ENCODE measurements around the gene TBC1D2. TPM values are rescaled to one million over a fixed set of nuclear protein-coding genes. Genes with fewer than 3 reads are reported as not detected.

Gene TBC1D2
- total and polyA plus RNA-seq, 2 donors (not counting 1 experiment from before 2014, with no cell fraction given) = 7.5 to 24.9 TPM

DNA sequence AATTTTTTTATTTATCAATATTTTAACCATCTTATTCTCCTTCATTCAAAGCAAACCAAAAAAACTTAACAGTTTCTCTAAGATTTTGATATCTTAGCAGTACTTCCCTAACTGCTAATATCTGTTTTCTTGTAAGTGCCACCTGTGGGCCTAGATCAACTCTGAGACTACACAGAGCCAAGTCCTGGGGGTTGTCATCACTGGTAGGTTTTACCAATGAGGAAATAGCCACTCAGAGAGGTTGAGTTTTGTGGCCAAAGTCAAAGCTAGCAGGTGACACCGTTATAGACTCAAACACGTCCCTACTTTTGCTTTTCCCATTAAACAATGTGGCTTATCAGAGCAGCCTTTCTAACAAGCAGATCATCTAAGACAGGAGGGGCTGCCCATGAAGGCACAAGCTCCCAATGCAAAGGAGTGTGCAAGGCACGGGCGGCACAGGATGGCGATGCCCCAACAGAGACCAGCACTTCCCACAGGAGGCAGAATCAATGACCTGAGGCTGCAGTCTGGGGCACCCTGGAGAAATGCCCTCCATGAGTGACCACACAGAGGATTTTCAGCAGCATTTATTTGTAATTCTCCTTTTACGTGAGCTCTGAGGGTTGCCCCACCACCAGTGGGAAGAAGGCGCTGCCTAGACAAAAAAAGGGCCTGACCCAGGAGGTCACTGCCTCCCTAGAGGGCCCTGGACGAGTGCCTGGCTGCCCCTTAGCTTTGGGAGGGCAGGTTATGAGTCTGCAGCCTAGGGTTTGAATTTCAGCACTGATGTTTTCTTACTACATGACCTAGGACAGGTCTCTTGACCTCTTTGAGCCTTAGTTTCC, 7.4 kb downstream of the TBC1D2 start:
- Histone ChIP-seq H2AFZ (ENCODE audit: low read length) (no peak overlapping the region), H3K4me1 (ENCODE audit: control insufficient read depth, extremely low read depth, insufficient read depth, low read length) (peaks cover 20% of the 10 kb centered on the region), H3K9me3 (ENCODE audit: control insufficient read depth, insufficient read depth, low read depth, low read length) (no peaks in the 10 kb centered on the region), H3K36me3 (ENCODE audit: control insufficient read depth, insufficient read depth, low read length) (peaks cover 2% of the 10 kb centered on the region), H3K27me3 (ENCODE audit: control insufficient read depth, insufficient read depth, low read length) (no peaks in the 10 kb centered on the region), H3K79me2 (ENCODE audit: control insufficient read depth, insufficient read depth, low read length) (peaks cover 14% of the 10 kb centered on the region), H4K20me1 (ENCODE audit: control insufficient read depth, extremely low read depth, insufficient read depth, low read length) (no peaks in the 10 kb centered on the region), H3K4me3 (replicated peaks in 1 of 4; ENCODE audit: control extremely low read depth in 1 of 4, insufficient read depth in 1 of 4, low read depth in 3 of 4, low read length in 4 of 4) (no peak overlapping the region), H3K4me2 (ENCODE audit: extremely low read depth, insufficient read depth, low read length) (no peak overlapping the region), H3K9ac (ENCODE audit: insufficient read depth, low read length) (no peak overlapping the region), H3K27ac (ENCODE audit: insufficient read depth, low read length) (peak overlapping the region; percentile 61)
- TF ChIP-seq EZH2 (IDR thresholded peaks at IDR 0.05; ENCODE audit: low read length, missing control alignments) = no peak
- TF ChIP-seq CTCF (conservative IDR thresholded peaks at IDR 0.05 in 1 of 2, IDR thresholded peaks at IDR 0.05 in 1 of 2; ENCODE audit: low read depth in 1 of 2, low read length in 2 of 2) = no peak
- no peak for DNase-seq (ENCODE audit: low read depth in 2 of 2)

- Histone ChIP-seq H3K36me3 (ENCODE audit: control insufficient read depth, insufficient read depth, low read length) (peaks cover 1% of the 10 kb centered on the region), H3K4me1 (ENCODE audit: control insufficient read depth, extremely low read depth, insufficient read depth, low read length) (no peaks in the 10 kb centered on the region), H3K9ac (ENCODE audit: insufficient read depth, low read length) (no peak overlapping the region), H2AFZ (ENCODE audit: low read length) (no peak overlapping the region), H3K79me2 (ENCODE audit: control insufficient read depth, insufficient read depth, low read length) (no peaks in the 10 kb centered on the region), H3K4me3 (replicated peaks in 1 of 4; ENCODE audit: control extremely low read depth in 1 of 4, insufficient read depth in 1 of 4, low read depth in 3 of 4, low read length in 4 of 4) (no peak overlapping the region), H3K27me3 (ENCODE audit: control insufficient read depth, insufficient read depth, low read length) (no peaks in the 10 kb centered on the region), H3K9me3 (ENCODE audit: control insufficient read depth, insufficient read depth, low read depth, low read length) (no peaks in the 10 kb centered on the region), H3K27ac (ENCODE audit: insufficient read depth, low read length) (no peak overlapping the region), H3K4me2 (ENCODE audit: extremely low read depth, insufficient read depth, low read length) (no peak overlapping the region), H4K20me1 (ENCODE audit: control insufficient read depth, extremely low read depth, insufficient read depth, low read length) (no peaks in the 10 kb centered on the region)
- DNase-seq (ENCODE audit: low read depth in 2 of 2) = no peak
- TF ChIP-seq CTCF (conservative IDR thresholded peaks at IDR 0.05 in 1 of 2, IDR thresholded peaks at IDR 0.05 in 1 of 2; ENCODE audit: low read depth in 1 of 2, low read length in 2 of 2) = no peak
- no peak for TF ChIP-seq EZH2 (IDR thresholded peaks at IDR 0.05; ENCODE audit: low read length, missing control alignments)
Measured at GRCh38 chr9:98242426-98242825, 13.0 kb downstream of the TBC1D2 start.

- no peak overlapping the region for H3K4me2 ChIP-seq (ENCODE audit: extremely low read depth, insufficient read depth, low read length)
- H3K36me3 ChIP-seq (ENCODE audit: control insufficient read depth, insufficient read depth, low read length) = peaks cover 1% of the 10 kb centered on the region
- no peaks in the 10 kb centered on the region for H3K4me1 ChIP-seq (ENCODE audit: control insufficient read depth, extremely low read depth, insufficient read depth, low read length)
- H2AFZ ChIP-seq (ENCODE audit: low read length) = no peak overlapping the region
- H4K20me1 ChIP-seq (ENCODE audit: control insufficient read depth, extremely low read depth, insufficient read depth, low read length) = no peaks in the 10 kb centered on the region
- DNase-seq (ENCODE audit: low read depth in 2 of 2) = no peak
- no peak overlapping the region for H3K27ac ChIP-seq (ENCODE audit: insufficient read depth, low read length)
- no peaks in the 10 kb centered on the region for H3K79me2 ChIP-seq (ENCODE audit: control insufficient read depth, insufficient read depth, low read length)
- no peaks in the 10 kb centered on the region for H3K27me3 ChIP-seq (ENCODE audit: control insufficient read depth, insufficient read depth, low read length)
- TF ChIP-seq CTCF (conservative IDR thresholded peaks at IDR 0.05 in 1 of 2, IDR thresholded peaks at IDR 0.05 in 1 of 2; ENCODE audit: low read depth in 1 of 2, low read length in 2 of 2) (no peak), EZH2 (IDR thresholded peaks at IDR 0.05; ENCODE audit: low read length, missing control alignments) (no peak)
- no peak overlapping the region for H3K9ac ChIP-seq (ENCODE audit: insufficient read depth, low read length)
- H3K9me3 ChIP-seq (ENCODE audit: control insufficient read depth, insufficient read depth, low read depth, low read length) = no peaks in the 10 kb centered on the region
- H3K4me3 ChIP-seq (replicated peaks in 1 of 4; ENCODE audit: control extremely low read depth in 1 of 4, insufficient read depth in 1 of 4, low read depth in 3 of 4, low read length in 4 of 4) = no peak overlapping the region
Measured at GRCh38 chr9:98241357-98242300, 13.8 kb downstream of the TBC1D2 start.

Data from fibroblast of lung (primary cell).